HCT116 (cell line): ENCODE results near the gene TTLL11. TPM values are rescaled to one million over a fixed set of nuclear protein-coding genes. Genes with fewer than 3 reads are reported as not detected.

ENCODE experiments used
- ATAC-seq: fragments of 200-7000 bp; cut with Tn5 transposase; 2 replicates; pipeline ENCODE4 v1.9.1; 2020; ENCODE audit warnings: mild to moderate bottlenecking, moderate library complexity
- BruUV-seq: library from RNA; stranded (reverse); fragments of 400-500 nt; replicated peaks from 2 replicates; lab custom pipeline; 2021; lab: Mats Ljungman, UMichigan
- CTCF ChIA-PET: fragments of 300-600 bp; sonication (Branson Sonifier 250); formaldehyde crosslinking; loops from one replicate; lab custom pipeline; 2021; ENCODE audit warnings: antibody characterized with exemption; lab: Charles Lee
- POLR2A ChIA-PET: fragments of 300-600, 350-600 bp; sonication (Branson Sonifier 250); formaldehyde crosslinking; loops from one replicate; lab custom pipeline; 2021; ENCODE audit warnings: antibody characterized with exemption; lab: Charles Lee
- RAD21 ChIA-PET, 2 experiments: fragments of 300-600 bp; sonication (Branson Sonifier 250); formaldehyde crosslinking; loops; one replicate each; lab custom pipeline; 2023; ENCODE audit warnings: low total read pairs in 2 of 2; ENCODE audit not compliant: uncharacterized antibody in 2 of 2, unreplicated experiment in 2 of 2, low non-redundant PET in 1 of 2; lab: Charles Lee
- DNase-seq: peaks from one replicate; pipeline ENCODE4 v3.0.0-alpha.2; 2010; ENCODE audit warnings: low read depth, low spot score
- H2AFZ ChIP-seq: fragments of 200-600 bp; shearing (Covaris generic), sonication (generic); 2 replicates; pipeline ENCODE4 v1.6.1; 2017; ENCODE audit warnings: low read depth, mixed run types, mixed read lengths, antibody characterized with exemption, low read length; ENCODE audit not compliant: poor library complexity, severe bottlenecking
- H3K27ac ChIP-seq: 2 replicates; pipeline ENCODE4 v1.5.1; 2012; ENCODE audit warnings: low read depth, low read length
- H3K27me3 ChIP-seq: fragments of 200-600 bp; sonication (generic); 2 replicates; pipeline ENCODE4 v1.6.1; 2016; ENCODE audit warnings: mixed run types, low read length, mixed read lengths; ENCODE audit not compliant: insufficient read depth
- H3K36me3 ChIP-seq, 2 experiments: fragments of 200-500 bp in 1 of 2; fragments of 200-600 bp in 1 of 2; sonication (Bioruptor generic) in 1 of 2; sonication (generic) in 1 of 2; 2 replicates each; pipeline versions ENCODE4 v1.5.1 to v1.6.1; 2014 to 2016; ENCODE audit warnings: low read length in 2 of 2, inconsistent platforms in 1 of 2, mixed read lengths in 1 of 2, mixed run types in 1 of 2; ENCODE audit not compliant: insufficient read depth in 2 of 2, control insufficient read depth in 1 of 2
- H3K4me1 ChIP-seq, 2 experiments: fragments of 200-600 bp in 1 of 2; sonication (generic) in 1 of 2; 2 replicates each; pipeline versions ENCODE4 v1.5.1 to v1.6.1; 2012 to 2017; ENCODE audit warnings: low read length in 2 of 2, inconsistent platforms in 1 of 2, mild to moderate bottlenecking in 1 of 2, mixed read lengths in 1 of 2, mixed run types in 1 of 2, moderate library complexity in 1 of 2; ENCODE audit not compliant: insufficient read depth in 2 of 2, control insufficient read depth in 1 of 2
- H3K4me2 ChIP-seq: fragments of 200-600 bp; sonication (generic); 2 replicates; pipeline ENCODE4 v1.6.1; 2017; ENCODE audit warnings: mixed run types, low read length, mixed read lengths
- H3K4me3 ChIP-seq, 2 experiments: fragments of 200-600 bp in 1 of 2; sonication (generic) in 1 of 2; replicated peaks in 1 of 2; 2 replicates each; pipeline ENCODE4 v1.5.1; 2011 to 2016; ENCODE audit warnings: low read length in 2 of 2, control low read depth in 1 of 2, low read depth in 1 of 2, mild to moderate bottlenecking in 1 of 2, mixed read lengths in 1 of 2, mixed run types in 1 of 2
- H3K79me2 ChIP-seq: fragments of 200-600 bp; sonication (generic); 2 replicates; pipeline ENCODE4 v1.6.1; 2017; ENCODE audit warnings: mild to moderate bottlenecking, mixed run types, low read length, moderate library complexity, mixed read lengths; ENCODE audit not compliant: insufficient read depth
- H3K9ac ChIP-seq: fragments of 200-600 bp; sonication (generic); 2 replicates; pipeline ENCODE4 v1.6.1; 2016; ENCODE audit warnings: low read length, mixed read lengths
- H3K9me2 ChIP-seq: fragments of 200-600 bp; sonication (generic), shearing (Covaris generic); 2 replicates; pipeline ENCODE4 v1.6.1; 2017; ENCODE audit warnings: mixed run types, mild to moderate bottlenecking, moderate library complexity; ENCODE audit not compliant: insufficient read depth
- H3K9me3 ChIP-seq, 2 experiments: fragments of 200-500 bp in 1 of 2; fragments of 200-600 bp in 1 of 2; sonication (Bioruptor generic) in 1 of 2; sonication (generic) in 1 of 2; 2 replicates each; pipeline ENCODE4 v1.6.1; 2014 to 2017; ENCODE audit warnings: low read length in 2 of 2, mixed read lengths in 2 of 2, inconsistent platforms in 1 of 2, low read depth in 1 of 2, mild to moderate bottlenecking in 1 of 2, mixed run types in 1 of 2, moderate library complexity in 1 of 2; ENCODE audit not compliant: control insufficient read depth in 1 of 2, insufficient read depth in 1 of 2
- H4K20me1 ChIP-seq: fragments of 200-600 bp; sonication (generic), shearing (Covaris generic); 2 replicates; pipeline ENCODE4 v1.6.1; 2017; ENCODE audit warnings: mixed run types, mild to moderate bottlenecking, moderate library complexity; ENCODE audit not compliant: insufficient read depth
- ELF1 ChIP-seq: IDR thresholded peaks from 2 replicates; pipeline ENCODE4 v1.6.1; 2012; ENCODE audit warnings: low read depth, borderline replicate concordance
- EZH2 ChIP-seq: fragments of 200-600 bp; sonication (generic); IDR thresholded peaks from 2 replicates; pipeline ENCODE4 v1.6.1; 2017; ENCODE audit warnings: antibody characterized with exemption, mixed run types
- JUND ChIP-seq: IDR thresholded peaks from 2 replicates; pipeline ENCODE4 v1.6.1; 2012
- MAX ChIP-seq: IDR thresholded peaks from 2 replicates; pipeline ENCODE4 v1.6.1; 2012
- POLR2AphosphoS5 ChIP-seq: IDR thresholded peaks from 2 replicates; pipeline ENCODE4 v1.6.1; 2011; ENCODE audit warnings: mild to moderate bottlenecking, low read depth, low read length, moderate library complexity
- SRF ChIP-seq: IDR thresholded peaks from 2 replicates; pipeline ENCODE4 v1.6.1; 2012; ENCODE audit warnings: low read depth
- TCF7L2 ChIP-seq: IDR thresholded peaks from 2 replicates; pipeline ENCODE4 v1.7.0; 2011; ENCODE audit warnings: borderline replicate concordance, inconsistent platforms; ENCODE audit not compliant: insufficient read depth, insufficient read length; ENCODE audit errors: extremely low read depth
- YY1 ChIP-seq: IDR thresholded peaks from 2 replicates; pipeline ENCODE4 v1.6.1; 2011; ENCODE audit warnings: low read length, low read depth, moderate library complexity, mild to moderate bottlenecking; ENCODE audit not compliant: insufficient replicate concordance; ENCODE audit errors: extremely low read depth
- intact Hi-C: fragments of 100-400 bp; cut with micrococcal nuclease; formaldehyde crosslinking; loops from 2 replicates; pipeline ENCODE4 v1.10.0; 2022
- total RNA-seq: library from RNA; stranded (reverse); gene quantifications from one replicate; pipeline ENCODE4 v1.2.1, GENCODE V29; 2021; ENCODE audit not compliant: unreplicated experiment

Gene TTLL11
- total RNA-seq, 1 experiment from 2014 or later, result 2.2 TPM

DNA sequence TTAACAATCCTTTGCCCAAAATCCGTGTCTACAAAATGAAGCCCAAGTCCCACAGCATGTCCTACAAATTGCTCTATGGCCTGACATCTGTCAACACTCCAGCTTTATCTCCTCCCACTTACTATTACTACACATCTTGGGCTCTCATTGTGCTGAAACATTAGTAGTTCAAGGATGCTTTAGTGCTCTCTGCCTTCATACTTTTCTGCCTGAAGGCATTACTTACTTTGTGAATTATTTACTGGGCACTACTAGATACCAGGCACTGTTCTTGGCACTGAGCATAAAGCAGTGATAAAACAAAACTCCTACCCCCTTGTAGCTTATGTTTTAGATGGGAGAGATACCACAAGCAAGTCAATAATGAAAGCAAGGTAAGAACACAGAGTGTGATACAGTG, 113.4 kb downstream of the TTLL11 start:
- intact Hi-C loops, result no loop called here

DNA sequence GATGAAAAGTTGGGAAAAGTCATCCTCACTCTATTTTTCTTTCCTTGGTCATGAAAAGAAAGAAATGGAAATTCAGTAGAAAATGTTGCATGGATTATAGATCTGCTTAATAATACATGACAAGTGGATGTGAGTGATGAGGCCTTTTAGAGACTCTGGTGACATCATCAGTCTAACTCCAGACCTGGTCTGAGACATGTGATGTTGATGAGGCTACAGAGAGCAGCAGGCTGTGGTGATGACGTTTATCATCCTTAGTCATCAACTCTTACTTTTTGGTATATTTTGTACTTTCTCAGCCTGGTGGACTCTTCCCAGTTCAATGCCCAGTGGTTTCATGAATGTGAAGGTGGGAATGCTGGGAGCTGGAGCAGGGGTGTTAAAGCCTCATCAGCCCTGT, 116.4 kb downstream of the TTLL11 start:
- Histone ChIP-seq H2AFZ (no peak overlapping the region), H3K4me1 (peaks cover 3 to 38% of the 10 kb centered on the region in 2 experiments), H3K27ac (no peak overlapping the region), H3K79me2 (no peaks in the 10 kb centered on the region)
- no TSS peak for BruUV-seq
- no peak for TF ChIP-seq TCF7L2
- TF ChIP-seq SRF, result no peak
- TF ChIP-seq, all 23 proteins: peak for 0
- Histone ChIP-seq H3K9me3 (no peaks in the 10 kb centered on the region), H3K27me3 (no peaks in the 10 kb centered on the region), H3K9me2 (no peaks in the 10 kb centered on the region), H3K9ac (no peak overlapping the region), H3K4me3 (no peak overlapping the region), H3K36me3 (no peaks in the 10 kb centered on the region), H3K4me2 (peak overlapping the region; percentile 48; the same call in 1 of the 2 replicates), H4K20me1 (no peaks in the 10 kb centered on the region)
- ChIA-PET RAD21 (no interaction called here), CTCF (no interaction called here), POLR2A (no interaction called here)
- no peak for ATAC-seq
- no peak for DNase-seq
- intact Hi-C loops, result no loop called here

More for the DNA sequence above, 113.4 kb downstream of the TTLL11 start:
- Histone ChIP-seq H3K27me3 (no peaks in the 10 kb centered on the region), H4K20me1 (no peaks in the 10 kb centered on the region), H3K4me3 (no peak overlapping the region), H3K9ac (no peak overlapping the region), H3K79me2 (no peaks in the 10 kb centered on the region), H3K27ac (no peak overlapping the region), H3K4me1 (peaks cover 3 to 22% of the 10 kb centered on the region in 2 experiments; a peak in 3 of 4 replicates), H3K4me2 (no peak overlapping the region), H3K36me3 (no peaks in the 10 kb centered on the region), H3K9me2 (no peaks in the 10 kb centered on the region), H3K9me3 (no peaks in the 10 kb centered on the region), H2AFZ (no peak overlapping the region)
- TF ChIP-seq JUND (no peak), YY1 (no peak), ELF1 (no peak), MAX (no peak), EZH2 (no peak), POLR2AphosphoS5 (no peak)
- ChIA-PET CTCF (no interaction called here), POLR2A (no interaction called here), RAD21 (no interaction called here)
- no TSS peak for BruUV-seq
- DNase-seq (no peak), ATAC-seq (no peak)
